CD4-positive, alpha-beta T cell (primary cell): ENCODE measurements around the gene SRPK1. TPM values are rescaled to one million over a fixed set of nuclear protein-coding genes. Genes with fewer than 3 reads are reported as not detected.

Experiments used
- ATAC-seq: fragments of 200-7000 bp; cut with Tn5 transposase; one replicate; pipeline ENCODE4 v1.10.0; 2022; ENCODE audit warnings: mild to moderate bottlenecking; ENCODE audit not compliant: poor library complexity
- CTCF ChIA-PET: fragments of 350-600 bp; sonication (Branson Sonifier 250); formaldehyde crosslinking; loops from one replicate; lab custom pipeline; 2021; ENCODE audit warnings: antibody characterized with exemption, inconsistent platforms; lab: Charles Lee
- POLR2A ChIA-PET: fragments of 350-600 bp; sonication (Branson Sonifier 250); formaldehyde crosslinking; loops from one replicate; lab custom pipeline; 2021; ENCODE audit warnings: antibody characterized with exemption, inconsistent platforms; lab: Charles Lee
- DNase-seq, 14 experiments: peaks; one replicate each; pipeline ENCODE4 v3.0.0-alpha.2; 2013 to 2020; ENCODE audit warnings: mixed read lengths in 2 of 14
- H3K27ac ChIP-seq, 2 donors: one replicate each; pipeline versions ENCODE4 v1.5.1 to v1.7.0; 2013; ENCODE audit warnings: low read length in 2 of 2, low read depth in 1 of 2, mild to moderate bottlenecking in 1 of 2
- H3K27me3 ChIP-seq, 2 experiments: 1 replicate in 1 of 2; 2 replicates in 1 of 2; pipeline versions ENCODE4 v1.6.1 to v1.7.0; 2013; ENCODE audit warnings: low read length in 2 of 2, control low read depth in 1 of 2, mild to moderate bottlenecking in 1 of 2, moderate library complexity in 1 of 2; ENCODE audit not compliant: insufficient read depth in 2 of 2, control insufficient read depth in 1 of 2
- H3K36me3 ChIP-seq: one replicate; pipeline ENCODE4 v1.6.1; 2013; ENCODE audit warnings: low read length, control low read depth; ENCODE audit not compliant: insufficient read depth
- H3K4me1 ChIP-seq: one replicate; pipeline ENCODE4 v1.6.1; 2013; ENCODE audit warnings: low read length, control low read depth; ENCODE audit not compliant: insufficient read depth
- H3K4me3 ChIP-seq: one replicate; pipeline ENCODE4 v1.5.1; 2013; ENCODE audit warnings: mild to moderate bottlenecking, low read length, moderate library complexity
- H3K9me3 ChIP-seq, 2 experiments: 1 replicate in 1 of 2; 2 replicates in 1 of 2; pipeline versions ENCODE4 v1.6.1 to v1.7.0; 2013; ENCODE audit warnings: low read length in 2 of 2, mild to moderate bottlenecking in 2 of 2, control low read depth in 1 of 2, moderate library complexity in 1 of 2; ENCODE audit not compliant: control insufficient read depth in 1 of 2, insufficient read depth in 1 of 2
- H3K27ac Mint-ChIP-seq: one replicate; pipeline ENCODE4 v1.8.0; 2020; ENCODE audit warnings: mixed read lengths
- H3K27me3 Mint-ChIP-seq: one replicate; pipeline ENCODE4 v1.8.0; 2021; ENCODE audit warnings: mixed read lengths
- H3K36me3 Mint-ChIP-seq: one replicate; pipeline ENCODE4 v1.8.0; 2021; ENCODE audit warnings: low read depth, mixed read lengths
- H3K4me1 Mint-ChIP-seq: one replicate; pipeline ENCODE4 v1.8.0; 2021; ENCODE audit warnings: low read depth, mixed read lengths
- H3K4me3 Mint-ChIP-seq: one replicate; pipeline ENCODE4 v1.8.0; 2020; ENCODE audit warnings: mild to moderate bottlenecking, mixed read lengths
- H3K9me3 Mint-ChIP-seq: one replicate; pipeline ENCODE4 v1.8.0; 2020; ENCODE audit warnings: mixed read lengths
- CTCF ChIP-seq: fragments of 200-600 bp; IDR thresholded peaks from one replicate; pipeline ENCODE4 v1.8.0; 2022; ENCODE audit warnings: antibody characterized with exemption, mild to moderate bottlenecking
- intact Hi-C, 2 experiments: fragments of 100-400 bp; cut with DNase I in 1 of 2; cut with micrococcal nuclease in 1 of 2; formaldehyde crosslinking; loops; one replicate each; pipeline versions ENCODE4 v1.15.1 to v1.9.0; 2023 to 2025; cut with DNase I, micrococcal nuclease
- total RNA-seq, 174 experiments: library from RNA in 2 of 174; stranded (reverse) in 2 of 174; gene quantifications; one replicate each; pipeline ENCODE4 v1.2.3 and lab custom pipeline; 2021 to 2026

SRPK1 gene
- total RNA-seq, 2 experiments from 2014 or later = 23.0 to 29.1 TPM

GRCh38 chr6:35955071-35955470 lies 34.2 kb upstream of the SRPK1 start:
- Mint-ChIP-seq H3K4me3 (no peak overlapping the region), H3K4me1 (no peaks in the 10 kb centered on the region), H3K36me3 (no peaks in the 10 kb centered on the region), H3K9me3 (no peaks in the 10 kb centered on the region), H3K27ac (no peak overlapping the region), H3K27me3 (peaks cover 11% of the 10 kb centered on the region)
- Histone ChIP-seq H3K27me3 (no peaks in the 10 kb centered on the region), H3K27ac (no peak overlapping the region), H3K36me3 (no peaks in the 10 kb centered on the region), H3K4me3 (no peak overlapping the region), H3K4me1 (no peaks in the 10 kb centered on the region), H3K9me3 (no peaks in the 10 kb centered on the region)
- no peak for TF ChIP-seq CTCF
- ATAC-seq (no peak), DNase-seq (no peak)
- intact Hi-C loops = no loop called here
- ChIA-PET POLR2A (no interaction called here), CTCF (no interaction called here)

- no peaks in the 10 kb centered on the region for H3K9me3 Mint-ChIP-seq
- H3K36me3 Mint-ChIP-seq = no peaks in the 10 kb centered on the region
- no peaks in the 10 kb centered on the region for H3K4me1 ChIP-seq
- no peaks in the 10 kb centered on the region for H3K27me3 ChIP-seq
- POLR2A ChIA-PET = interaction anchor here (1.0 kb wide), 1 partner anchor 34 kb away, joined by 3 read pairs; no protein-coding TSS in a partner anchor
- ATAC-seq (no peak), DNase-seq (no peak)
- peaks cover 8% of the 10 kb centered on the region for H3K27me3 Mint-ChIP-seq
- intact Hi-C loops = no loop called here
- H3K36me3 ChIP-seq = no peaks in the 10 kb centered on the region
- no peak overlapping the region for H3K27ac Mint-ChIP-seq
- H3K4me3 Mint-ChIP-seq = no peak overlapping the region
- no peak overlapping the region for H3K4me3 ChIP-seq
- CTCF ChIA-PET = interaction anchor here (0.6 kb wide), 1 partner anchor 1449 kb away, joined by 4 read pairs; no protein-coding TSS in a partner anchor
- H3K27ac ChIP-seq = no peak overlapping the region
- H3K9me3 ChIP-seq = no peaks in the 10 kb centered on the region
- no peaks in the 10 kb centered on the region for H3K4me1 Mint-ChIP-seq
- TF ChIP-seq CTCF = no peak
These were observed 33.4 kb upstream of the SRPK1 start for GRCh38 chr6:35954333-35954732.

- ChIA-PET CTCF (no interaction called here), POLR2A (no interaction called here)
- Histone ChIP-seq H3K36me3 (no peaks in the 10 kb centered on the region), H3K9me3 (no peaks in the 10 kb centered on the region), H3K4me3 (no peak overlapping the region), H3K27me3 (no peaks in the 10 kb centered on the region), H3K27ac (no peak overlapping the region), H3K4me1 (no peaks in the 10 kb centered on the region)
- intact Hi-C loops = no loop called here
- Mint-ChIP-seq H3K27ac (no peak overlapping the region), H3K9me3 (no peaks in the 10 kb centered on the region), H3K4me1 (no peaks in the 10 kb centered on the region), H3K4me3 (no peak overlapping the region), H3K36me3 (no peaks in the 10 kb centered on the region), H3K27me3 (no peaks in the 10 kb centered on the region)
- no peak for DNase-seq
- no peak for TF ChIP-seq CTCF
- ATAC-seq = no peak
These were observed 27.8 kb upstream of the SRPK1 start for GRCh38 chr6:35948725-35949124.
